HG02938 (cell line): ENCODE data around the gene SLC25A48.

ENCODE experiments used
- ATAC-seq: cut with Tn5 transposase; IDR thresholded peaks from one replicate; pipeline ENCODE4 v1.9.1; 2021; ENCODE audit warnings: mild to moderate bottlenecking, moderate library complexity; ENCODE audit not compliant: unreplicated experiment

The SLC25A48 gene, protein sequence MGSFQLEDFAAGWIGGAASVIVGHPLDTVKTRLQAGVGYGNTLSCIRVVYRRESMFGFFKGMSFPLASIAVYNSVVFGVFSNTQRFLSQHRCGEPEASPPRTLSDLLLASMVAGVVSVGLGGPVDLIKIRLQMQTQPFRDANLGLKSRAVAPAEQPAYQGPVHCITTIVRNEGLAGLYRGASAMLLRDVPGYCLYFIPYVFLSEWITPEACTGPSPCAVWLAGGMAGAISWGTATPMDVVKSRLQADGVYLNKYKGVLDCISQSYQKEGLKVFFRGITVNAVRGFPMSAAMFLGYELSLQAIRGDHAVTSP

GRCh38 chr5:135834639-135835529, at the start of gene SLC25A48:
Gene SLC25A48, plus strand, starts transcription at chr5:135834663. Its CDS starts 185 bp downstream, at chr5:135834848.
- no peak for ATAC-seq

GRCh38 chr5:135800656-135801055, 33.8 kb upstream of the SLC25A48 start:
- no peak for ATAC-seq

- no peak for ATAC-seq
Measured at GRCh38 chr5:135810188-135810943, 24.1 kb upstream of the SLC25A48 start.

GRCh38 chr5:135811007-135811406, 23.5 kb upstream of the SLC25A48 start:
- no peak for ATAC-seq

- ATAC-seq = no peak
Measured at GRCh38 chr5:135813758-135814157, 20.7 kb upstream of the SLC25A48 start.

GRCh38 chr5:135814316-135814715, 20.1 kb upstream of the SLC25A48 start:
- no peak for ATAC-seq

DNA sequence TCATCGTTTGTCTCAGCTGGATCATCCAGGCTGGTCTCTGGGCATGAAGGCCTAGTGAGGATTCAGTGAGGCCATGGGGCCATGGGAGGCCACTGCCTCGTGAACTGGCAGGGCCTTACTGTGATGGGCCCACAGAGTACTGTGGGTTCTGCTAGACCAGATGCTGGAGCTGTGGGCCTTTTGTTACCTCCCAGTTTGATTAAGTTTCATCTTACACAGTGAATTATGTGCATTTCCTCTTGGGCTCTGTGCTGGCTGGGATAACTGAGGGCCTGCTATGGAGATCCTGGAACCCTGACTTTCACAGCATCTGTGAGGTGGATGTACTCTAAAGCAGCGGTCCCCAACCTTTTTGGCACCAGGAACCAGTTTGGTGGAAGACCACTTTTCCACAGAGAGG, 19.7 kb upstream of the SLC25A48 start:
- no peak for ATAC-seq

GRCh38 chr5:135821061-135821801, 13.2 kb upstream of the SLC25A48 start:
- no peak for ATAC-seq

GRCh38 chr5:135821802-135822201, 12.7 kb upstream of the SLC25A48 start:
- ATAC-seq = no peak

GRCh38 chr5:135822286-135822685, 12.2 kb upstream of the SLC25A48 start:
- no peak for ATAC-seq

GRCh38 chr5:135822959-135823358, 11.5 kb upstream of the SLC25A48 start:
- no peak for ATAC-seq

DNA sequence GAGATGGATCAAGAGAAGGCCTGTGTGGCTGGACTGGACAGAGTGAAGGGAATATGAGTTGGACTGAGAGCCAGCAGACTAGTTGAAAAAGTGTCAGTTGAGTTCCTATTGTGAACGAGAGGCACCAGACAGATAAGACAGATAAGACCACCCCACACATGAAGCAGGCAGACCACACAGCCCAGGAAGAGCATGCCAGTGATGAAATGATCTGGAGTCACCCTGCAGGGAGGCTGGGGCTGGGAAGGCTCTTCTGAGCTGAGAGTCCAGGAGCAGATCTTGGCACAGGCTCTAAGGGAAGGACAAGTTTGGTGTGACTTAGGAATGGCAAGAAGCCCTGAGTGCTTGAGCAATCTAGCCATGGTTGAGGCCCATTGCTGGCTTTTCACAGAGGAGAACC, 10.6 kb upstream of the SLC25A48 start:
- no peak for ATAC-seq

- no peak for ATAC-seq
Measured at GRCh38 chr5:135824541-135825041, 9.9 kb upstream of the SLC25A48 start.

GRCh38 chr5:135825373-135826220, 8.9 kb upstream of the SLC25A48 start:
- ATAC-seq = no peak

- ATAC-seq = no peak
Measured at GRCh38 chr5:135826221-135826525, 8.3 kb upstream of the SLC25A48 start.

DNA sequence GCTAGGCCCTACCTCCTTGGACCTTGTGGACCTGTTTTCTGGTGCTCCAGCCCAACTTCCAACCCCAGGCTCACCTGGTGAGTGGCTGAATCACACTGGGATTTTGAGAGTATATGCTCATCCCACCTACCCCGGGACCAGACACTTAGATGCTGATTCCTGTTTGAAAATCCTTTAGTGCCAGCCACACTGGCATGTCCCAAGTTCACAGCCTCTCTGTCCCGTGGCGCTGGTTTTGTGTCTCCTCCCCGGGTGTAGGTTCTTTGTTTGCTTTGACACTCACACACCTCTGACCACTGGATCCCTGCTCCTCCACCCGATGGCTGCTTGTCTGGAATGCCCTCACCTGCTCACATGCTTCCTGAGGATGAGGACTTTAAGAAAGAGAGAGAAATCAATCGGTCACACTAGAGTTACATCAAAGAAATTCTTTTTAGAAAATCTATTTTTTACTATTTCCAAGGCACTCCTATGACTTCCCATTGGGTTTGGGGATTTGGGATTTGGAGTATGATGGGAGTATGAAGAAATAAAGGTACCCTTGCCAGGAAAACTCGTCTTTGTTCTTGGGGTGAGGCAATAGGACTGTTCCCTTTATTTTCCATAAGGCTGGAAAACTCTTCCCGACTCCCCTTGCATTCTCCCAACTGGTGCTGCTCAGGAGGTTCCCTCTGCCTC, 7.3 kb upstream of the SLC25A48 start:
- ATAC-seq = no peak

- ATAC-seq = no peak
Measured at GRCh38 chr5:135827965-135828781, 6.3 kb upstream of the SLC25A48 start.

- ATAC-seq = no peak
Measured at GRCh38 chr5:135828782-135829127, 5.7 kb upstream of the SLC25A48 start.
